Neuronal stem cell (in vitro differentiated cells): ENCODE measurements around the gene ARFIP2.

Experiments
- DNase-seq: peaks from one replicate; pipeline ENCODE4 v3.0.0-alpha.2; 2013; ENCODE audit warnings: low spot score
- H2AFZ ChIP-seq: one replicate; pipeline ENCODE4 v1.6.1; 2013; ENCODE audit warnings: mild to moderate bottlenecking, low read length, inconsistent platforms
- H2AK5ac ChIP-seq: 2 replicates; pipeline ENCODE4 v1.6.1; 2013; ENCODE audit warnings: low read depth, mild to moderate bottlenecking, inconsistent platforms, low read length, moderate library complexity, mixed read lengths
- H2BK120ac ChIP-seq: 2 replicates; pipeline ENCODE4 v1.6.1; 2013; ENCODE audit warnings: low read depth, mild to moderate bottlenecking, inconsistent platforms, low read length, moderate library complexity, mixed read lengths
- H2BK12ac ChIP-seq: one replicate; pipeline ENCODE4 v1.6.1; 2013; ENCODE audit warnings: low read length, inconsistent platforms
- H2BK15ac ChIP-seq: 2 replicates; pipeline ENCODE4 v1.6.1; 2013; ENCODE audit warnings: mild to moderate bottlenecking, low read length, inconsistent platforms, mixed read lengths
- H2BK5ac ChIP-seq: one replicate; pipeline ENCODE4 v1.6.1; 2013; ENCODE audit warnings: inconsistent platforms, mild to moderate bottlenecking, low read length, moderate library complexity
- H3K14ac ChIP-seq: one replicate; pipeline ENCODE4 v1.6.1; 2013; ENCODE audit warnings: low read length, inconsistent platforms
- H3K18ac ChIP-seq: 2 replicates; pipeline ENCODE4 v1.6.1; 2013; ENCODE audit warnings: low read length, inconsistent platforms
- H3K23ac ChIP-seq: 2 replicates; pipeline ENCODE4 v1.6.1; 2013; ENCODE audit warnings: low read depth, mild to moderate bottlenecking, mixed read lengths, low read length, inconsistent platforms; ENCODE audit not compliant: poor library complexity
- H3K27ac ChIP-seq: replicated peaks from 3 replicates; pipeline ENCODE4 v1.5.1; 2013; ENCODE audit warnings: low read length, inconsistent platforms
- H3K27me3 ChIP-seq, 3 experiments: 2 replicates each; pipeline ENCODE4 v1.6.1; 2013; ENCODE audit warnings: low read length in 3 of 3, mild to moderate bottlenecking in 2 of 3, inconsistent platforms in 1 of 3, low read depth in 1 of 3, mixed read lengths in 1 of 3, moderate library complexity in 1 of 3; ENCODE audit not compliant: control insufficient read depth in 3 of 3, insufficient read depth in 3 of 3
- H3K36me3 ChIP-seq, 2 donors: replicated peaks in 1 of 2; 2 replicates each; pipeline ENCODE4 v1.6.1; 2013; ENCODE audit warnings: low read length in 2 of 2; ENCODE audit not compliant: control insufficient read depth in 2 of 2, insufficient read depth in 2 of 2
- H3K4ac ChIP-seq: 2 replicates; pipeline ENCODE4 v1.6.1; 2013; ENCODE audit warnings: inconsistent platforms, mild to moderate bottlenecking, low read length, moderate library complexity
- H3K4me1 ChIP-seq, 2 donors: 1 replicate in 1 of 2; 2 replicates in 1 of 2; pipeline ENCODE4 v1.6.1; 2013; ENCODE audit warnings: low read length in 2 of 2, low read depth in 1 of 2; ENCODE audit not compliant: control insufficient read depth in 2 of 2, insufficient read depth in 1 of 2
- H3K4me2 ChIP-seq: one replicate; pipeline ENCODE4 v1.6.1; 2013; ENCODE audit warnings: mild to moderate bottlenecking, low read length, inconsistent platforms; ENCODE audit not compliant: insufficient read depth, poor library complexity, severe bottlenecking
- H3K4me3 ChIP-seq, 2 donors: 2 replicates each; pipeline ENCODE4 v1.5.1; 2013; ENCODE audit warnings: low read length in 2 of 2, mild to moderate bottlenecking in 2 of 2, inconsistent platforms in 1 of 2, moderate library complexity in 1 of 2
- H3K79me1 ChIP-seq: one replicate; pipeline ENCODE4 v1.6.1; 2013; ENCODE audit warnings: low read depth, mild to moderate bottlenecking, inconsistent platforms, low read length, moderate library complexity
- H3K9ac ChIP-seq: one replicate; pipeline ENCODE4 v1.6.1; 2013; ENCODE audit warnings: mild to moderate bottlenecking, low read depth, low read length, inconsistent platforms; ENCODE audit not compliant: poor library complexity
- H3K9me3 ChIP-seq, 2 donors: replicated peaks in 1 of 2; 2 replicates each; pipeline versions ENCODE3 to v1.6.1; 2013; ENCODE audit warnings: low read length in 2 of 2, mild to moderate bottlenecking in 2 of 2, inconsistent platforms in 1 of 2, low read depth in 1 of 2, mixed read lengths in 1 of 2, moderate library complexity in 1 of 2; ENCODE audit not compliant: control insufficient read depth in 2 of 2, insufficient read depth in 1 of 2
- H4K8ac ChIP-seq: one replicate; pipeline ENCODE4 v1.6.1; 2013; ENCODE audit warnings: low read depth, mild to moderate bottlenecking, inconsistent platforms, low read length, moderate library complexity
- H4K91ac ChIP-seq: one replicate; pipeline ENCODE4 v1.6.1; 2013; ENCODE audit warnings: low read length, low read depth, mild to moderate bottlenecking, inconsistent platforms; ENCODE audit not compliant: poor library complexity
- WGBS, 2 donors: extraction: QIAGEN DNeasy Blood & Tissue Kit; methylation state at CpG; one replicate each; pipeline ENCODE4 v1.1.7; 2013; ENCODE audit warnings: missing lambda C conversion rate in 2 of 2, mixed read lengths in 1 of 2; ENCODE audit not compliant: insufficient read length in 2 of 2, insufficient replicate concordance in 1 of 2; ENCODE audit errors: extremely low coverage in 2 of 2; 5-methylcytosine and 5-hydroxymethylcytosine counted together

ARFIP2 gene

GRCh38 chr11:6488342-6488741 lies 7.2 kb upstream of the ARFIP2 start:
- Histone ChIP-seq H3K27me3 (no peaks in the 10 kb centered on the region), H3K36me3 (peaks cover 15 to 85% of the 10 kb centered on the region in 2 donors)
- no CpG with 5 or more reads among the region's 6 CpGs for WGBS, 2 donors

GRCh38 chr11:6486938-6487337 lies 5.8 kb upstream of the ARFIP2 start:
- Histone ChIP-seq H3K4ac (no peak overlapping the region), H2BK12ac (no peak overlapping the region), H3K9ac (no peak overlapping the region), H3K36me3 (peaks cover 23 to 86% of the 10 kb centered on the region in 2 donors), H3K9me3 (no peaks in the 10 kb centered on the region), H3K27me3 (no peaks in the 10 kb centered on the region), H3K4me1 (peaks cover 0 to 2% of the 10 kb centered on the region in 2 donors), H2AK5ac (no peak overlapping the region), H3K23ac (no peak overlapping the region), H3K4me3 (no peak overlapping the region), H4K91ac (no peak overlapping the region), H3K4me2 (no peak overlapping the region), H3K18ac (no peak overlapping the region), H4K8ac (no peak overlapping the region), H2BK5ac (no peak overlapping the region), H3K79me1 (peaks cover 2% of the 10 kb centered on the region), H2AFZ (no peak overlapping the region), H3K14ac (no peak overlapping the region), H2BK15ac (no peak overlapping the region), H3K27ac (no peak overlapping the region), H2BK120ac (no peak overlapping the region)
- DNase-seq = no peak
- WGBS, 2 donors = no CpG with 5 or more reads among the region's 1 CpG

More at GRCh38 chr11:6488342-6488741, 7.2 kb upstream of the ARFIP2 start:
- Histone ChIP-seq H3K79me1 (no peaks in the 10 kb centered on the region), H3K18ac (no peak overlapping the region), H3K27ac (no peak overlapping the region), H3K4me3 (no peak overlapping the region), H4K91ac (no peak overlapping the region), H2BK5ac (no peak overlapping the region), H2AFZ (no peak overlapping the region), H4K8ac (no peak overlapping the region), H3K4ac (no peak overlapping the region), H3K14ac (no peak overlapping the region), H3K23ac (no peak overlapping the region), H3K9me3 (no peaks in the 10 kb centered on the region), H3K4me1 (no peaks in the 10 kb centered on the region), H2AK5ac (no peak overlapping the region), H3K4me2 (no peak overlapping the region), H3K9ac (no peak overlapping the region), H2BK120ac (no peak overlapping the region), H2BK12ac (no peak overlapping the region), H2BK15ac (no peak overlapping the region)
- DNase-seq = no peak

GRCh38 chr11:6486256-6486655 lies 5.1 kb upstream of the ARFIP2 start:
- no peaks in the 10 kb centered on the region for H3K9me3 ChIP-seq
- no peak overlapping the region for H4K8ac ChIP-seq
- H3K23ac ChIP-seq = no peak overlapping the region
- H3K79me1 ChIP-seq = peaks cover 7% of the 10 kb centered on the region
- DNase-seq = no peak
- no peak overlapping the region for H3K9ac ChIP-seq
- no peak overlapping the region for H4K91ac ChIP-seq
- no peak overlapping the region for H2BK5ac ChIP-seq
- no peak overlapping the region for H3K27ac ChIP-seq
- H2BK15ac ChIP-seq = no peak overlapping the region
- no peak overlapping the region for H2BK12ac ChIP-seq
- no peaks in the 10 kb centered on the region for H3K27me3 ChIP-seq
- no peak overlapping the region for H3K4me3 ChIP-seq
- no peak overlapping the region for H3K4me2 ChIP-seq
- no peak overlapping the region for H3K14ac ChIP-seq
- no peak overlapping the region for H2BK120ac ChIP-seq
- H3K4ac ChIP-seq = no peak overlapping the region
- no peak overlapping the region for H2AFZ ChIP-seq
- H3K36me3 ChIP-seq = peaks cover 23 to 83% of the 10 kb centered on the region in 2 donors
- H3K4me1 ChIP-seq = peaks cover 0 to 3% of the 10 kb centered on the region in 2 donors
- WGBS, 2 donors = no CpG with 5 or more reads among the region's 3 CpGs
- no peak overlapping the region for H3K18ac ChIP-seq
- no peak overlapping the region for H2AK5ac ChIP-seq

- DNase-seq = no peak
- Histone ChIP-seq H2BK5ac (no peak overlapping the region), H2BK120ac (no peak overlapping the region), H3K4me1 (peaks cover 0 to 4% of the 10 kb centered on the region in 2 donors), H3K18ac (no peak overlapping the region), H4K91ac (no peak overlapping the region), H3K9ac (no peak overlapping the region), H2AFZ (no peak overlapping the region), H3K4ac (no peak overlapping the region), H3K27ac (no peak overlapping the region), H2BK12ac (no peak overlapping the region), H4K8ac (no peak overlapping the region), H3K27me3 (no peaks in the 10 kb centered on the region), H3K9me3 (no peaks in the 10 kb centered on the region), H3K4me2 (no peak overlapping the region), H3K23ac (no peak overlapping the region), H3K14ac (no peak overlapping the region), H3K36me3 (peaks cover 23 to 83% of the 10 kb centered on the region in 2 donors), H3K79me1 (peaks cover 9% of the 10 kb centered on the region), H2BK15ac (no peak overlapping the region), H2AK5ac (no peak overlapping the region), H3K4me3 (no peak overlapping the region)
- 100% methylated on average over 1 of the region's 3 CpGs; no CpG with 5 or more reads in 1 of the 2 donors for WGBS, 2 donors
Measured at GRCh38 chr11:6485661-6486060, 4.5 kb upstream of the ARFIP2 start.
